Tibial artery (tissue), 4 donors: ENCODE results near the gene OTUB1.

Experiments
- DNase-seq, 2 donors: peaks; one replicate each; pipeline ENCODE4 v3.0.0-alpha.2; 2019
- H3K27ac ChIP-seq, 2 donors: fragments of 200-600 bp; sonication (generic) in 1 of 2; 1 replicate in 1 of 2; 2 replicates in 1 of 2; pipeline ENCODE4 v1.5.1; 2018 to 2019; ENCODE audit warnings: mild to moderate bottlenecking in 1 of 2
- H3K27me3 ChIP-seq, 2 donors: fragments of 200-600 bp; sonication (generic) in 1 of 2; one replicate each; pipeline versions ENCODE4 v1.5.1 to v1.6.0; 2016 to 2019
- H3K36me3 ChIP-seq, 3 donors: fragments of 200-600 bp; sonication (generic) in 2 of 3; one replicate each; pipeline ENCODE4 v1.5.1; 2016 to 2019; ENCODE audit warnings: mild to moderate bottlenecking in 2 of 3
- H3K4me1 ChIP-seq, 4 donors: fragments of 200-600 bp; sonication (generic) in 2 of 4; 1 replicate in 3 of 4; 2 replicates in 1 of 4; pipeline ENCODE4 v1.5.1; 2016 to 2019
- H3K4me3 ChIP-seq, 2 donors: fragments of 200-600 bp; sonication (generic) in 1 of 2; 1 replicate in 1 of 2; 2 replicates in 1 of 2; pipeline ENCODE4 v1.5.1; 2018 to 2019; ENCODE audit warnings: mild to moderate bottlenecking in 2 of 2
- H3K9me3 ChIP-seq, 3 donors: fragments of 200-600 bp; sonication (generic) in 1 of 3; one replicate each; pipeline ENCODE4 v1.5.1; 2016 to 2019
- intact Hi-C: fragments of 100-400 bp; cut with DNase I; formaldehyde crosslinking; loops from one replicate; pipeline ENCODE4 v1.15.0; 2023; ENCODE audit warnings: low total_unique reads
- TF ChIP-seq, protein P1 (sequence below), 2 experiments: fragments of 200-600 bp in 1 of 2; fragments of 450-650 bp in 1 of 2; IDR thresholded peaks; one replicate each; pipeline ENCODE4 v1.5.1; 2017 to 2019; ENCODE audit warnings: antibody characterized with exemption in 2 of 2, mild to moderate bottlenecking in 1 of 2, moderate library complexity in 1 of 2

Gene OTUB1

DNA sequence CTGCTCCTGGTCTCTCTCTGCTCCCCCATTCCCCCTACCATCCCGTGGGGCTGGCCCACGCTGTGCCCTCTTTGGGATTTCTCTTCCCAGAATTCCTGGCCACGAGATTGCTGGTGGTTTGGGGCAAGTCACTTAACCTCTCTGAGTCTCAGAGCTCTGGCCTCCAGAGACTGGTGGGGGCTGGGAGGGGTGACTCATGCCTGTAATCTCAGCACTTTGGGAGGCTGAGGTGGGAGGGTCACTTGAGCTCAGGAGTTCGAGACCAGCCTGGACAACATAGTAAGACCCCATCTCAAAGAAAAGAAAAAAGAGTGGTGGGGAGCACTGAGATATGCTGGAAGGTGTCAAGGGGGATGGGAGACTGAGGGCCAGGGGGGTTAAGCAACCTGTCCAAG lies 18.3 kb downstream of the OTUB1 start:
- Histone ChIP-seq H3K27ac (no peak overlapping the region), H3K4me3 (no peak overlapping the region), H3K4me1 (peaks cover 0 to 40% (median 24%) of the 10 kb centered on the region in 4 donors), H3K36me3 (no peaks in the 10 kb centered on the region), H3K9me3 (no peaks in the 10 kb centered on the region), H3K27me3 (no peaks in the 10 kb centered on the region)
- intact Hi-C loops = no loop called here
- no peak for DNase-seq
- TF ChIP-seq, protein P1, sequence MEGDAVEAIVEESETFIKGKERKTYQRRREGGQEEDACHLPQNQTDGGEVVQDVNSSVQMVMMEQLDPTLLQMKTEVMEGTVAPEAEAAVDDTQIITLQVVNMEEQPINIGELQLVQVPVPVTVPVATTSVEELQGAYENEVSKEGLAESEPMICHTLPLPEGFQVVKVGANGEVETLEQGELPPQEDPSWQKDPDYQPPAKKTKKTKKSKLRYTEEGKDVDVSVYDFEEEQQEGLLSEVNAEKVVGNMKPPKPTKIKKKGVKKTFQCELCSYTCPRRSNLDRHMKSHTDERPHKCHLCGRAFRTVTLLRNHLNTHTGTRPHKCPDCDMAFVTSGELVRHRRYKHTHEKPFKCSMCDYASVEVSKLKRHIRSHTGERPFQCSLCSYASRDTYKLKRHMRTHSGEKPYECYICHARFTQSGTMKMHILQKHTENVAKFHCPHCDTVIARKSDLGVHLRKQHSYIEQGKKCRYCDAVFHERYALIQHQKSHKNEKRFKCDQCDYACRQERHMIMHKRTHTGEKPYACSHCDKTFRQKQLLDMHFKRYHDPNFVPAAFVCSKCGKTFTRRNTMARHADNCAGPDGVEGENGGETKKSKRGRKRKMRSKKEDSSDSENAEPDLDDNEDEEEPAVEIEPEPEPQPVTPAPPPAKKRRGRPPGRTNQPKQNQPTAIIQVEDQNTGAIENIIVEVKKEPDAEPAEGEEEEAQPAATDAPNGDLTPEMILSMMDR (IDR thresholded peaks at IDR 0.05) = no peak

DNA sequence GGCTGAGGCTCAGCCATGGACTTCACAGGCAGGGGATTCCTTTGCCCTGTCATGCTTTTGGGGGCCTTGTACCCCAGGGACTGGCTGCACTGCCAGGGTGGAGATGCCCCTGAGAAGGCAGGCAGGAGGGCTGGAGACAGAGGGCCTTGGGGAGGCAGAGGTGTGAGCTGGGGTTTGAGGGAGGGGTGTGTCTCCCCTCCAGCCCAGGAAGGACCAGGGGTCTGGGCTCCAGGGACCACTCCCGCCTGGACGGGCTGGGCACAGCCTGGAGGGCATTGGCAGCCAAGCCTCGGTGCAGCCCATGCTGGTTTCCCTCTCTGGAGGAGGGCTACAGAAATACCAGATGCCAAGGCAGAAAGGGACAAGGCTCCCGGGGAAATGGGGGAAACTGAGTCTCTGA lies 19.5 kb downstream of the OTUB1 start:
- Histone ChIP-seq H3K27ac (no peak overlapping the region), H3K36me3 (no peaks in the 10 kb centered on the region), H3K4me3 (no peak overlapping the region), H3K9me3 (no peaks in the 10 kb centered on the region), H3K4me1 (peaks cover 0 to 29% (median 13%) of the 10 kb centered on the region in 4 donors), H3K27me3 (no peaks in the 10 kb centered on the region)
- intact Hi-C loops = no loop called here
- DNase-seq = no peak
- TF ChIP-seq, protein P1 (IDR thresholded peaks at IDR 0.05) = no peak

DNA sequence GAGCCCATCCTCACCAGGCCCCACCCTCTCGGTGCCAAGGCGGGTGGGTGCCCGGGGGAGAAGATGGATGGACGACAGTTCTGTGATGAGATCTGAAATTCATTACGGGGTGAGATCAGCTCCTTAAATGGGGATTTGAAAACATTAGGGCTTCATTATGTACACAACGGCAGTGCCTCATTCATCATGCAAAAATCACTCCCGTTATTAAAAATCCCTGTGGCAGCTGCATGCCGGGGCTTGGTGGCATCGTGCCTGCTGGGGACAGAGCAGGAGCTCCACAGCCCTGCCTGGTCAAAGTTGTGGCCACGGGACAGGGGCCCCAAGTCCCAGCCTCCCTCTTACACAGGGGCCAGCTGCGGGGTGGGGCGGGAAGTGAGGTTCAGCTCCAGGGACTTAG lies 20.2 kb downstream of the OTUB1 start:
- TF ChIP-seq, protein P1 (IDR thresholded peaks at IDR 0.05) = no peak
- no peak for DNase-seq
- Histone ChIP-seq H3K4me3 (no peak overlapping the region), H3K4me1 (peaks cover 0 to 24% (median 11%) of the 10 kb centered on the region in 4 donors), H3K27ac (no peak overlapping the region), H3K9me3 (no peaks in the 10 kb centered on the region), H3K27me3 (no peaks in the 10 kb centered on the region), H3K36me3 (no peaks in the 10 kb centered on the region)
- intact Hi-C loops = no loop called here

DNA sequence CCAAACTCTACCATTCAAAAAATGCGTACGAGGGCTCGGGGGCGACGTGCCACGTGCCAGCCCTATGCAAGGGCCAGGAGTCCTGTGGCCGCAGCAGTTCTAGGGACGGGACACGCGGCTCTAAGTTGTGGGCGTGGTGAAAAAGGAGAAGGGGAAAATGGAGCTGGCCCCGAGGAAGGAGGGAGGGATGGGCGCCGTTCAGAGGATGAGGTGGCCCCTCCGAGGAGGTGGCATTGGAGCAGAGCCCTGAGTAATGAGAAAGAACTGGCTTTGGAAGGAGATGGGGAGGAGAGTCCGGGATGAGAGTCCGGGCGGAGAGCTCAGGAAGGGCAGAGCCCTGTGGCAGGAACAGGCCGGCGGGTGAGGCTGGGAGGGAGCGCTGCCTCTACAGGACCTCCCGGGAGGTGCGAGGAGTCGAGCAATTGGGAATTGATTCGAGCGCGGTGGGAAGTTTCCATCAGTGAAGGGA lies 21.0 kb downstream of the OTUB1 start:
- Histone ChIP-seq H3K27me3 (no peaks in the 10 kb centered on the region), H3K36me3 (no peaks in the 10 kb centered on the region), H3K9me3 (no peaks in the 10 kb centered on the region), H3K4me1 (peaks cover 0 to 20% (median 11%) of the 10 kb centered on the region in 4 donors), H3K4me3 (peak overlapping the region; percentile 44 to 46), H3K27ac (peak overlapping the region; percentile 37 to 40)
- DNase-seq = peak in 1 of 2 donors; percentile 42
- intact Hi-C loops = no loop called here
- TF ChIP-seq, protein P1 (IDR thresholded peaks at IDR 0.05) = no peak

GRCh38 chr11:64007629-64008282 lies 21.5 kb downstream of the OTUB1 start:
- no peaks in the 10 kb centered on the region for H3K36me3 ChIP-seq
- TF ChIP-seq, protein P1 (IDR thresholded peaks at IDR 0.05) = peak; percentile 15 to 31
- H3K4me1 ChIP-seq = peaks cover 0 to 19% (median 11%) of the 10 kb centered on the region in 4 donors
- H3K4me3 ChIP-seq = peak overlapping the region; percentile 44 to 46
- peak; percentile 75 for DNase-seq
- intact Hi-C loops = no loop called here
- H3K9me3 ChIP-seq = no peaks in the 10 kb centered on the region
- H3K27me3 ChIP-seq = no peaks in the 10 kb centered on the region
- H3K27ac ChIP-seq = peak overlapping the region; percentile 37 to 40
